K562 treated with DMSO at 1 percent for 4 hours (cell line): ENCODE results near the gene LRRD1. TPM values are rescaled to one million over a fixed set of nuclear protein-coding genes. Genes with fewer than 3 reads are reported as not detected.

Experiments
- total RNA-seq: library from RNA; unstranded; fragments of 300-600 nt; gene quantifications from 2 replicates; pipeline ENCODE4 v1.2.3, GENCODE V29; 2022; ENCODE audit not compliant: insufficient read depth

LRRD1 gene
- total RNA-seq = not detected in 2 replicates

DNA sequence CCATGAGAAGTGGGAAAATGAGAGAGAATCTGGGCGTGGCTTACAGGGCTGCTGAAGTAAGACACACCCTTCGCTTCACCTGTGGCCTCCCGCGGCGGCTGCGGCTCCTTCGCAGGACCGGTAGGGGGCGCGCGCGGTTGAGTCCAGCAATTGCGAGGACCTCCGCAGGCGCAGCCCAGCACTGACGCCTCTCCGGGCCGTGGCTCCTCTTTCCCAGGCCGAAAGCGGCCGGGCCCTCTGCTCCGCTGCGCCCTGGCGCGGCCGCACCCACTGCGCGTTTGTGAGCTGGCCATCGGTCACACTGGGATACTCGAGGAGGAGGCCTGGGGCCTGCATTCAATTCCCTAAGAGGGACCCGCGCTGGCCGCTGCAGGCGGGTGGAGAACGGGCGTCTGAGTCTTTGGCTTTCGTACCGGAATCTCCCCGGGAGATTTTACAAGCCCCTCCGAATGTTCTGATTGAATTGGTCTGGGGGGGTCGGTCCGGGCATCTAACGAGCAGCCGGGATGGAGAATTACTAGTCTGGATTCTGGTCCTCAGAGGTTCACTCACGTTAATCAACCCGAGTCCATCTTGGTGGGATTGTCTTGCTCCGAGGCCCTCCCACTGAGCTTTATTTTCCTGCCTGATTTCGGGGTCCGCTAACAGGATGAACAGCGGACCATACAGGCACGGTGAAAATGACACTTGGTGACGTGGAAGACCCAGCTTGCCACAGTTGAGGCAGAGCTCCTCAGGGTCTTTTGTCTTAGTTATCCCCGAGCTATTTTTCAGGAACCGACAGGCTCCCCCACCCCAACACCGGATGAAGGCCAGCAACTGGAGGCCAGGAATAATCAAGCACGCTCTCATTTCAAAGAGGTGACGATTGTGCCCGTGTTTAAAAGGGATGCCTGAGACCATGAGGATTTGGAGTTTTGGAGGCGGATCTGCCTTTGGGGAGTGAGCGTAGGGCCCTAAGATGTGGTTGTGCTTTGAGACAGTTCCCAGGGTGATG is at the start of gene LRRD1:
Gene LRRD1, minus strand, starts transcription at position 215 of the 997 bp plus-strand sequence. CDS start 13,940 bp downstream, outside the sequence.

DNA sequence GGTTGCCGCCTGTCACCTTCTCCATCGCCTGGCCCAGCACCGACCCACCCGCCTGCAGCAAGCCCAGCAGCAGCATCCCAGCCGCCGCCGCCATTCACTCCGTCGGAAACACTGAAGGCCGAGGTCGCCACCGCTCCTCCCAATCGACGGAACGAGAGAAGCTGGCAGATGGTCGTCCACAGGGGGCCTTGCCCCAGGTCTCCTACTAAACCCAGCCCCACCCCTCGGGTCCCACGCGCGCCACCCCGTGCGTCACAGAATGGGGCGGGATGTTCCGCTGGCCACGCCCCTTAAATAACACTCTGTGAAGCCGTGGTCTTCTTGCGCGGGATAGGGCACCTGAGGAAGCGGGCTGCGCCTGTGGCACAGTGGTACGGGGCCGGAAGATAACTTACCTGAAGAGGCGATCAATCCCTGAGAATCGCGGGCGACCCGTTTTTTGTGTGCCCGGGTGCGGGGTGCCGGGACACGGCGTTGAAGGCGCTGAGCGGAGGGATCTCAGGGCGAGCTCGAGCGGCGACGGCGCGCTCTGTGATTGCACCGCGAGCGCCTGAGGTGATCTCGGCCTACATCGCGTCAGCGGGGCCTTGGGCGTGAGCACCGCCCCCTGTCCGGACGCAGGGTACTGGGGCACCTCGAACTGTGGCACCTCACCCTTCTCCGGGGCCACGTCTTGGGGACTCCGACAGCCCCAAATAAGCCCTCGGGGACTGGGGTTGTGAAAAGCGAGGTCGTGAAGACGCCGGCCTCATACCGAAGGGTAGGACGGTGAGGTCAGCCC is 44.5 kb downstream of the LRRD1 start, which contains the start of gene CYP51A1:
Gene CYP51A1, minus strand, starts transcription at position 207 of the 781 bp plus-strand sequence. Its CDS starts 113 bp downstream, at position 94.

Other genes starting within 250 kb of the LRRD1 start
- gene AKAP9, start 238.3 kb downstream of the LRRD1 start, total RNA-seq = 20.6 and 22.6 TPM in 2 replicates
- gene CYP51A1, start 44.7 kb downstream of the LRRD1 start, total RNA-seq = 32.2 and 33.1 TPM in 2 replicates
- gene KRIT1, start 66.8 kb upstream of the LRRD1 start, total RNA-seq = 12.0 and 13.4 TPM in 2 replicates
- gene ANKIB1, start 66.8 kb upstream of the LRRD1 start, total RNA-seq = 7.0 and 12.2 TPM in 2 replicates